H9 (cell line): ENCODE results near the gene FBLN2. TPM values are rescaled to one million over a fixed set of nuclear protein-coding genes. Genes with fewer than 3 reads are reported as not detected.

ENCODE experiments used
- DNase-seq: peaks from one replicate; pipeline ENCODE4 v3.0.0-alpha.2; 2017
- H2AFZ ChIP-seq: one replicate; pipeline ENCODE4 v1.6.1; 2013; ENCODE audit warnings: mild to moderate bottlenecking, low read length, control low read depth, moderate library complexity
- H2AK5ac ChIP-seq: 2 replicates; pipeline ENCODE4 v1.6.1; 2013; ENCODE audit warnings: low read length, control low read depth, mixed read lengths; ENCODE audit not compliant: insufficient read length
- H2BK120ac ChIP-seq: one replicate; pipeline ENCODE4 v1.6.1; 2013; ENCODE audit warnings: low read depth, mild to moderate bottlenecking, low read length, control low read depth, inconsistent platforms; ENCODE audit not compliant: poor library complexity, severe bottlenecking
- H2BK12ac ChIP-seq: 2 replicates; pipeline ENCODE4 v1.6.1; 2013; ENCODE audit warnings: low read length, control low read depth, mixed read lengths, low read depth; ENCODE audit not compliant: insufficient read length
- H2BK15ac ChIP-seq: 2 replicates; pipeline ENCODE4 v1.6.1; 2013; ENCODE audit warnings: low read depth, low read length, control low read depth
- H2BK20ac ChIP-seq: one replicate; pipeline ENCODE4 v1.6.1; 2013; ENCODE audit warnings: low read depth, mild to moderate bottlenecking, low read length, control low read depth, inconsistent platforms; ENCODE audit not compliant: poor library complexity, severe bottlenecking
- H2BK5ac ChIP-seq: 2 replicates; pipeline ENCODE4 v1.6.1; 2013; ENCODE audit warnings: low read length, control low read depth, mixed read lengths; ENCODE audit not compliant: insufficient read length
- H3K14ac ChIP-seq: 2 replicates; pipeline ENCODE4 v1.6.1; 2013; ENCODE audit warnings: low read length, control low read depth; ENCODE audit not compliant: insufficient read depth
- H3K18ac ChIP-seq: 2 replicates; pipeline ENCODE4 v1.6.1; 2013; ENCODE audit warnings: low read depth, mild to moderate bottlenecking, mixed read lengths, low read length, control low read depth; ENCODE audit not compliant: insufficient read length
- H3K23ac ChIP-seq: 2 replicates; pipeline ENCODE4 v1.6.1; 2013; ENCODE audit warnings: low read length, control low read depth, mixed read lengths, low read depth; ENCODE audit not compliant: insufficient read length
- H3K23me2 ChIP-seq: 2 replicates; pipeline ENCODE4 v1.6.1; 2013; ENCODE audit warnings: low read depth, mild to moderate bottlenecking, mixed read lengths, low read length, control low read depth; ENCODE audit not compliant: insufficient read length, poor library complexity, severe bottlenecking
- H3K27ac ChIP-seq: 2 replicates; pipeline ENCODE4 v1.5.1; 2013; ENCODE audit warnings: low read length, control low read depth, mixed read lengths, low read depth; ENCODE audit not compliant: insufficient read length
- H3K27me3 ChIP-seq: 2 replicates; pipeline ENCODE4 v1.6.1; 2013; ENCODE audit warnings: low read length, control low read depth, inconsistent platforms; ENCODE audit not compliant: insufficient read depth
- H3K4ac ChIP-seq: 2 replicates; pipeline ENCODE4 v1.6.1; 2013; ENCODE audit warnings: low read depth, mild to moderate bottlenecking, control low read depth, inconsistent platforms, low read length, moderate library complexity
- H3K4me1 ChIP-seq: 2 replicates; pipeline ENCODE4 v1.6.1; 2013; ENCODE audit warnings: low read length, control low read depth, inconsistent platforms; ENCODE audit not compliant: insufficient read depth
- H3K4me2 ChIP-seq: 2 replicates; pipeline ENCODE4 v1.6.1; 2013; ENCODE audit warnings: low read length, control low read depth, mixed read lengths; ENCODE audit not compliant: insufficient read length, insufficient read depth
- H3K56ac ChIP-seq: 2 replicates; pipeline ENCODE4 v1.6.1; 2013; ENCODE audit warnings: low read depth, mild to moderate bottlenecking, mixed read lengths, low read length, control low read depth; ENCODE audit not compliant: insufficient read length
- H3K79me1 ChIP-seq: 2 replicates; pipeline ENCODE4 v1.6.1; 2013; ENCODE audit warnings: low read depth, mild to moderate bottlenecking, moderate library complexity, low read length, control low read depth, inconsistent platforms; ENCODE audit not compliant: insufficient read depth, poor library complexity, severe bottlenecking
- H3K79me2 ChIP-seq: 2 replicates; pipeline ENCODE4 v1.6.1; 2013; ENCODE audit warnings: low read length, control low read depth, inconsistent platforms; ENCODE audit not compliant: insufficient read depth
- H3K9ac ChIP-seq: 2 replicates; pipeline ENCODE4 v1.6.1; 2013; ENCODE audit warnings: low read length, control low read depth, mixed read lengths; ENCODE audit not compliant: insufficient read length; ENCODE audit errors: extremely low read depth
- H3K9me3 ChIP-seq: one replicate; pipeline ENCODE4 v1.6.1; 2013; ENCODE audit warnings: low read depth, low read length, inconsistent platforms; ENCODE audit not compliant: control insufficient read depth
- H3T11ph ChIP-seq: one replicate; pipeline ENCODE4 v1.6.1; 2013; ENCODE audit warnings: mild to moderate bottlenecking, low read length, control low read depth, inconsistent platforms
- H4K20me1 ChIP-seq: one replicate; pipeline ENCODE4 v1.6.1; 2013; ENCODE audit not compliant: control insufficient read depth, insufficient read length, insufficient read depth
- H4K5ac ChIP-seq: 2 replicates; pipeline ENCODE4 v1.6.1; 2013; ENCODE audit warnings: low read depth, mild to moderate bottlenecking, mixed read lengths, low read length, control low read depth; ENCODE audit not compliant: insufficient read length
- H4K8ac ChIP-seq: replicated peaks from 2 replicates; pipeline ENCODE4 v1.6.1; 2013; ENCODE audit warnings: low read length, control low read depth, mixed read lengths, low read depth; ENCODE audit not compliant: insufficient read length
- H4K91ac ChIP-seq: 2 replicates; pipeline ENCODE4 v1.6.1; 2013; ENCODE audit warnings: low read depth, mild to moderate bottlenecking, moderate library complexity, mixed read lengths, low read length, control low read depth; ENCODE audit not compliant: insufficient read length
- H3K27ac Mint-ChIP-seq, 3 experiments: 2 replicates in 2 of 3; 3 replicates in 1 of 3; pipeline ENCODE4 v1.8.0; 2020 to 2021; ENCODE audit warnings: mixed read lengths in 3 of 3, mild to moderate bottlenecking in 1 of 3, moderate library complexity in 1 of 3
- H3K27me3 Mint-ChIP-seq: 2 replicates; pipeline ENCODE4 v1.8.0; 2021; ENCODE audit warnings: low read depth, mild to moderate bottlenecking, moderate library complexity, mixed read lengths
- H3K36me3 Mint-ChIP-seq, 3 experiments: 2 replicates in 2 of 3; 3 replicates in 1 of 3; pipeline ENCODE4 v1.8.0; 2020 to 2021; ENCODE audit warnings: low read depth in 3 of 3, mixed read lengths in 3 of 3; ENCODE audit not compliant: insufficient read depth in 1 of 3
- H3K4me1 Mint-ChIP-seq, 2 experiments: 2 replicates each; pipeline ENCODE4 v1.8.0; 2020; ENCODE audit warnings: mixed read lengths in 2 of 2
- H3K4me3 Mint-ChIP-seq, 2 experiments: 2 replicates in 1 of 2; 3 replicates in 1 of 2; pipeline ENCODE4 v1.8.0; 2020 to 2021; ENCODE audit warnings: mild to moderate bottlenecking in 2 of 2, mixed read lengths in 2 of 2, moderate library complexity in 1 of 2
- H3K9me3 Mint-ChIP-seq, 2 experiments: 2 replicates in 1 of 2; 3 replicates in 1 of 2; pipeline ENCODE4 v1.8.0; 2020; ENCODE audit warnings: mild to moderate bottlenecking in 2 of 2, mixed read lengths in 2 of 2, moderate library complexity in 1 of 2
- WGBS: extraction: QIAGEN DNeasy Blood & Tissue Kit; methylation state at CpG from one replicate; pipeline ENCODE4 v1.1.7; 2013; ENCODE audit warnings: missing lambda C conversion rate, low lambda C conversion rate, mixed read lengths; ENCODE audit not compliant: insufficient read length; ENCODE audit errors: extremely low coverage; 5-methylcytosine and 5-hydroxymethylcytosine counted together
- total RNA-seq: library from RNA; stranded (reverse); gene quantifications from 2 replicates; pipeline ENCODE4 v1.2.1, GENCODE V29; 2021
- TF ChIP-seq, protein P1 (sequence below): fragments of 200-600 bp; sonication (generic); conservative IDR thresholded peaks from 3 replicates; pipeline ENCODE4 v1.8.0; 2021; ENCODE audit warnings: antibody characterized with exemption, mild to moderate bottlenecking

Gene FBLN2
- total RNA-seq, 1 experiment from 2014 or later, result 11.8 TPM

DNA sequence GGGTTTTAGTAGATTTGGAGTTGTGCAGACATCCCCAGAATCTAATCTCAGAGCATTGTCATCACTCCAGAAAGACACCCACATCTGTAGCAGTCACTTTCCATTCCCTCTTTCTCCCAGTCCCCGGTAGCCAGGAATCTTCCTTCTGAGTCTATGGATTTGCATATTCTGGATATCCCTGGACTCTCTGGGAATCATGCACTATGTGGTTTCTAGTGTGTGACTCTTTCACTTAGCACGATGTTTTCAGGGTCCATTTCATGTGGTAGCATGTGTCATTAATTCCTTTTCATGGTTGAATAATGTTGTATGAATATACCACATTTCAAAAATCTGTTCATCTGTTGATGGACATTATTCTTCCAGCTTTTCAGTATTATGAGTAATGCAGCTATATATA, 29.3 kb downstream of the FBLN2 start:
- Histone ChIP-seq H3K79me1 (no peaks in the 10 kb centered on the region), H4K91ac (no peak overlapping the region), H2BK20ac (no peak overlapping the region), H3K23ac (no peak overlapping the region), H3K23me2 (no peaks in the 10 kb centered on the region), H3K27me3 (no peaks in the 10 kb centered on the region), H4K8ac (no peak overlapping the region), H3K9me3 (no peaks in the 10 kb centered on the region), H4K20me1 (no peaks in the 10 kb centered on the region), H3K4me1 (peaks cover 5% of the 10 kb centered on the region; the same call in 1 of the 2 replicates), H3K27ac (no peak overlapping the region), H3K79me2 (no peaks in the 10 kb centered on the region), H3K14ac (no peak overlapping the region), H3T11ph (no peak overlapping the region), H3K18ac (no peak overlapping the region), H4K5ac (no peak overlapping the region), H2BK15ac (no peak overlapping the region), H2BK12ac (no peak overlapping the region), H3K9ac (no peak overlapping the region), H2BK5ac (no peak overlapping the region), H3K4ac (no peak overlapping the region), H2AK5ac (no peak overlapping the region), H3K4me2 (no peak overlapping the region), H3K56ac (no peak overlapping the region), H2AFZ (no peak overlapping the region), H2BK120ac (no peak overlapping the region)
- no peak for DNase-seq
- WGBS, result no CpG with 5 or more reads among the region's 2 CpGs
- no peaks in the 10 kb centered on the region for H3K36me3 Mint-ChIP-seq
- H3K4me3 Mint-ChIP-seq, result no peak overlapping the region
- no peaks in the 10 kb centered on the region; the same call in 1 of the 2 replicates for H3K27me3 Mint-ChIP-seq
- H3K27ac Mint-ChIP-seq, result no peak overlapping the region
- TF ChIP-seq, protein P1, sequence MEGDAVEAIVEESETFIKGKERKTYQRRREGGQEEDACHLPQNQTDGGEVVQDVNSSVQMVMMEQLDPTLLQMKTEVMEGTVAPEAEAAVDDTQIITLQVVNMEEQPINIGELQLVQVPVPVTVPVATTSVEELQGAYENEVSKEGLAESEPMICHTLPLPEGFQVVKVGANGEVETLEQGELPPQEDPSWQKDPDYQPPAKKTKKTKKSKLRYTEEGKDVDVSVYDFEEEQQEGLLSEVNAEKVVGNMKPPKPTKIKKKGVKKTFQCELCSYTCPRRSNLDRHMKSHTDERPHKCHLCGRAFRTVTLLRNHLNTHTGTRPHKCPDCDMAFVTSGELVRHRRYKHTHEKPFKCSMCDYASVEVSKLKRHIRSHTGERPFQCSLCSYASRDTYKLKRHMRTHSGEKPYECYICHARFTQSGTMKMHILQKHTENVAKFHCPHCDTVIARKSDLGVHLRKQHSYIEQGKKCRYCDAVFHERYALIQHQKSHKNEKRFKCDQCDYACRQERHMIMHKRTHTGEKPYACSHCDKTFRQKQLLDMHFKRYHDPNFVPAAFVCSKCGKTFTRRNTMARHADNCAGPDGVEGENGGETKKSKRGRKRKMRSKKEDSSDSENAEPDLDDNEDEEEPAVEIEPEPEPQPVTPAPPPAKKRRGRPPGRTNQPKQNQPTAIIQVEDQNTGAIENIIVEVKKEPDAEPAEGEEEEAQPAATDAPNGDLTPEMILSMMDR, result no peak
- H3K4me1 Mint-ChIP-seq, result peaks cover 20 to 26% of the 10 kb centered on the region in 2 experiments
- no peaks in the 10 kb centered on the region for H3K9me3 Mint-ChIP-seq
